Fibroblast of mammary gland (primary cell): ENCODE data around the gene OXNAD1.

Source experiments
- DNase-seq: peaks from one replicate; pipeline ENCODE4 v3.0.0-alpha.2; 2010; ENCODE audit warnings: low read depth
- H3K4me3 ChIP-seq: 2 replicates; pipeline ENCODE4 v1.5.1; 2011; ENCODE audit warnings: low read depth, mild to moderate bottlenecking, low read length, moderate library complexity; ENCODE audit not compliant: control insufficient read depth
- TF ChIP-seq, protein P1 (sequence below): conservative IDR thresholded peaks from 2 replicates; pipeline ENCODE4 v1.5.1; 2011; ENCODE audit warnings: low read depth, low read length, inconsistent platforms; ENCODE audit not compliant: control insufficient read depth, insufficient read depth

OXNAD1 gene

DNA sequence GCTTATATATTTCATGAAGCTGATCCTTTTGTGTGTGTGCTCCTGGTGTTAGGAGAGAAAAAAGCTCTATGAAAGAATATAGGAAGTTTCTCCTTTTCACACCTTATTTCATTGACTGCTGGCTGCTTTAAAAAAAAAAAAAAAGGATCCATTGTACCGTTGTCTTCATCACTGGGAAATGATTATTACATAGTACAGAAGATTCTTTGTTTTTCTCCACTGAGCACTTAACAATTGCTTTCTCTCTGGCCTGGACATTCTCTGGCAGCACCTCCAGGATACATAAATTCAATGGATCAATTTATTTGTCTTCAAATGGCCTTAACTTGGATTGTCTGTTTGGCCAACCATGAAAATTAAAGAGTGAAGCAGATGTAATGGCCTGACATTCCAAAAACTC lies 37.4 kb upstream of the OXNAD1 start:
- no peak for DNase-seq
- H3K4me3 ChIP-seq = no peak overlapping the region
- TF ChIP-seq, protein P1, sequence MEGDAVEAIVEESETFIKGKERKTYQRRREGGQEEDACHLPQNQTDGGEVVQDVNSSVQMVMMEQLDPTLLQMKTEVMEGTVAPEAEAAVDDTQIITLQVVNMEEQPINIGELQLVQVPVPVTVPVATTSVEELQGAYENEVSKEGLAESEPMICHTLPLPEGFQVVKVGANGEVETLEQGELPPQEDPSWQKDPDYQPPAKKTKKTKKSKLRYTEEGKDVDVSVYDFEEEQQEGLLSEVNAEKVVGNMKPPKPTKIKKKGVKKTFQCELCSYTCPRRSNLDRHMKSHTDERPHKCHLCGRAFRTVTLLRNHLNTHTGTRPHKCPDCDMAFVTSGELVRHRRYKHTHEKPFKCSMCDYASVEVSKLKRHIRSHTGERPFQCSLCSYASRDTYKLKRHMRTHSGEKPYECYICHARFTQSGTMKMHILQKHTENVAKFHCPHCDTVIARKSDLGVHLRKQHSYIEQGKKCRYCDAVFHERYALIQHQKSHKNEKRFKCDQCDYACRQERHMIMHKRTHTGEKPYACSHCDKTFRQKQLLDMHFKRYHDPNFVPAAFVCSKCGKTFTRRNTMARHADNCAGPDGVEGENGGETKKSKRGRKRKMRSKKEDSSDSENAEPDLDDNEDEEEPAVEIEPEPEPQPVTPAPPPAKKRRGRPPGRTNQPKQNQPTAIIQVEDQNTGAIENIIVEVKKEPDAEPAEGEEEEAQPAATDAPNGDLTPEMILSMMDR = no peak

- no peak overlapping the region for H3K4me3 ChIP-seq
- TF ChIP-seq, protein P1 = no peak
- DNase-seq = no peak
Measured at GRCh38 chr3:16229681-16230080, 35.3 kb upstream of the OXNAD1 start.

DNA sequence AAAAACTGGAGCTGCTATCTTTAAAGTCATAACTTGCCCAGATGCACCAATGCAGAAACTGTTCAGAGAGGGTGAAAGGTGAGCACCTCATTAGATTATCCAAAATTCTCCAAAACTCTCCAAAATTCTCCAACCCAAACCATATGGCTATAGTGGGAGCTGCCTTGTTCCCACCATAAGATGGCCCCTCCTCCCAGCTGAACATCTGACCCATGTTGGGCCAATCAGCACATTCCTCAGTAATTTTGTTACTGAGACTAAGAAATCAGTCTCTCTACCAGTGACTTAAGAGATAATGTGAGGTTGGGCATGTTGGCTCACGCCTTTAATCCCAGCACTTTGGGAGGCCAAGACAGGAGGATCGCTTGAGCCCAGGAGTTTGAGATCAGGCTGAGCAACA lies 33.0 kb upstream of the OXNAD1 start:
- no peak for DNase-seq
- TF ChIP-seq, protein P1 = no peak
- H3K4me3 ChIP-seq = no peak overlapping the region

DNA sequence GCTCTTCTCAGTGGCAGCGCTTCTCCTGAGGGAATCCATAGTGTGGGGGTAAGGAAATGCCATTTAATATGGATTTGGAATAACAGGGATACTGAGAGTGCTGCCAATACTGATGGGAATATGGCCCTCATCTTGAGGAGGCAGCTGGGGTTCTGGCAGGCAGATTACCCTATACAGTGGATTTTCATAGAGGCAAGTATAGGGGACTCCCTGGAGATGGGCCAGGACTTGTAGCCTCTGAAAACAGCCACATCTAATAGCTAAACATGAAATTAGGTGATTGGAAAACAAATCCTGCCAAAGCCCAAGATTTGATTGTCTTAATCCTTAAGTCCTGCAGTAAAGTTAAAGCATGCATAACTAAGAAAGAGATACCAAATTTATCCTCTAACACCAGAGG lies 31.2 kb upstream of the OXNAD1 start:
- no peak for DNase-seq
- TF ChIP-seq, protein P1 = no peak

DNA sequence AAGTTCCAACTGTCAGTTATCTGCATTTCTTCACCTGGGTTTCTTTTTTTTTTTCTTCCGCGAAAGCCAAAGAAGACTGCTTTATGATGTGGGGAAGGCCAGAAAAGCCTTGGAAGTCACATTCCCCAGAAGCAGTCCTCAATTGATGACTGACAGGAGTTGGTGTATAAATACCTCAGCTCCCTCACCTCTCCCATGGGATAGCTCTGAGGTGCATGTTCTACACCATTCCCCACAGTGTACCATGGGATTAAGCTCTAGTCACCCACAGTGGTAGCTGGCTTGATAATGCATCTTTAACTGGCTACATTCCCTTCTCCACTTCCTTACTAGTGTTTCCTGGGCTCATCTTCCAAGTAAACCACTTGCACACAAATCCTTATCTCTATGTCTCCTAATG lies 30.7 kb upstream of the OXNAD1 start:
- no peak overlapping the region for H3K4me3 ChIP-seq
- TF ChIP-seq, protein P1 = no peak
- DNase-seq = no peak

More for the DNA sequence above, 31.2 kb upstream of the OXNAD1 start:
- no peak overlapping the region for H3K4me3 ChIP-seq

DNA sequence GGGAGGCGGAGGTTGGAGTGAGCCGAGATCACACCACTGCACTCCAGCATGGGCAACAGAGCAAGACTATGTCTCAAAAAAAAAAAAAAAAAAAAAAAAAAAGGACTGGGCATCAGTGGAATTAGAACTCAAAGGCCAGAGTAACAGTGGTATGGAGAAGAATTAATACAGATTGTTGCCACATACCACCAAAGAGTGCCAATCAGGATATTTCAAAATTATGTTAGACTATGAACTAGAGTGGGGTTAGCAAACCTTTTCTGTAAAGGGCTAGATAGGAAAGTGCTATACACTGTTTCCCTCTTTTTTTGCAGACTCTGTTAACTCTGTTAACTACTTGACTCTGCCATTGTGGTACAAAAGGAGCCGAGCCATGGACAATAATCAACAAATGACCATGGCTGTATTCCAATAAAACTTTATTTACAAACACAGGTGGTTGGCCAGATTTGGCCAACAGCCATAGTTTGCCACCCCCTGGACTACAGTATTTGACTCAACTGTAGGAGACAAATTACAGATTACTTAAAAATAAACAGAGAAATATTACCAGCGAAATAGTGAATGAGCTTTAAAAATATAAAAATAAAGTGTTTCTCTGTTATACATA lies 28.9 kb upstream of the OXNAD1 start:
- TF ChIP-seq, protein P1 = no peak
- DNase-seq = no peak
- no peak overlapping the region for H3K4me3 ChIP-seq
